Activated CD4-positive, alpha-beta T cell treated with anti-CD3 and anti-CD28 coated beads, Interleukin-2, amount 50 U/mL, for 24 hours (primary cell): ENCODE results near the gene KRT40.

Experiments
- DNase-seq, 2 donors: peaks; one replicate each; pipeline ENCODE4 v3.0.0-alpha.2; 2020; ENCODE audit warnings: low read depth in 1 of 2, low spot score in 1 of 2

The KRT40 gene

DNA sequence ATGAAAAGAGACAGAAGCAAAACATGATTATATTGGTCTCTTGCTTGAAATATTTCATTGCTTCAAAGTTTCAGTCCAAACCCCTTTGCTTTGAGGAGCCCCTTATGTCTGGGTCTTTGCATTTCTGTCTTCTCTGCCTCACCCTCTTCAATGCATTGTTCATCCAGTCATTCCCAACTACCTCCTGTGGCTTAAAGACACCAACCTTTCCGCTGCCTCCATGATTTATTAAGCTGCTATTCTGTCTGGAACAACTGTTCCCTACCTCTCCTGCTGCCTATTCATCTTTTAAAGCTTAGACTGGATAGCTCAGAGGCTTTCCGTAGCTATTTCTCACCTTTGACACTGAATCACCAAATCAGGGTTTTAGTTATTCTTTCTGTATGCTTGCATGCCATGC, 13.2 kb upstream of the KRT40 start:
- no peak for DNase-seq

DNA sequence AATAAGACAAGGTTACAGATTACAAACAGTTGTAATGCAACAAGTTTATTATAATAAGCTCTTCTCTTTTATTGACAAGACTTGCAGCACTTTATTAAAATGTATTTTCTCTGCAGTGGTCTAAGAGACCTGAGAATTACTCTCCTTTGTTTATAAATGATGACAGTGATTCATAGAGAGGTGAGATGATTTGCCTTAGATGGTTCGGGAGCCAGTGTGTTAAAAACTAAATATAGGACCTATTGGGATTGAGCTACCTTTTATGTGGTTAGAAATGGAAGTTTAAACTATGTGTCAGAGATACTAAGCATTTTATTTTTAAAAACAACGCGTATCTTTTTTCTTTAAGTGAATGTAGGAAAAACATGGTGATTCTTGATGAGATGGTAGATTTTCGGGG, 12.7 kb upstream of the KRT40 start:
- DNase-seq: no peak

DNA sequence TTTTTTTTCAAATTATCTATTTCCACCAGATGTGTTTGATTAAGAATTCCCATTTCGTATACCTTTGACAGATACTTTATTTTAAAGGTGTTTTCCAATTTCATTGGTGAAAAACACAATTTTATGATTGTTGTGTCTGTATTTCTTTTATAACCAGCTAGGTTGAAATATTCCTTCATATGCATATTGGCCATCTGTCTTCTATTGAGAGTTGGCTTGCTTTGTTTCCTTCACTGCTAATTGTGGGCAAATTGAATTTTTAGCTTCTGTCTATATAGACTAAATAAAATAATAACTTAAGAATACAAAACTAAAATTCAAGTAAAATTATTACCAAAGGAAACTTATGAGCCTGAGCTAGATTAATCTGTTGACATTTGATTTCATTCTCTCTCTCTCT, 11.0 kb upstream of the KRT40 start:
- no peak for DNase-seq

DNA sequence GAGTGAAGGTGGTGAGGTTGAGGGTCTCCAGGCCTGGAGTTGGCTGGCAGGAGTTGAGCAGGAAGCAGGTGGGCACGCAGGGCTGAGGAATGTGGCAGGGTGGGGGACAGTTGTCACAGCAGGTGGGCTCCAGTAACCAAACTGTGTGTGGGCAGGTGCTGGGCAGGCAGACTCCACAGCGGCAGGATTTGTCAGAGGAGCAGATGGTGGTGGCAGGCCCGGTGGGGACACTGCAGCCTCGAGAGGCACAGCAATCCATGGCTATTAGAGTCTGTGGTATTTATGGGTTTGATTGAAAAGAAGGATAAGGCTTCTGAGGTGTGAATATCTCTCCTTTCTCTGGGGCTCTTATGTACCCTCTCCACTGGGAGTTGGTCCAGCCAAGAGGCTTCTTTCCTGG, 9.7 kb upstream of the KRT40 start, which contains the start of gene KRTAP3-3:
TSS of gene KRTAP3-3 (minus strand) at position 326 of the 400 bp plus-strand sequence. CDS start at position 259, 67 bp downstream.
- no peak for DNase-seq

DNA sequence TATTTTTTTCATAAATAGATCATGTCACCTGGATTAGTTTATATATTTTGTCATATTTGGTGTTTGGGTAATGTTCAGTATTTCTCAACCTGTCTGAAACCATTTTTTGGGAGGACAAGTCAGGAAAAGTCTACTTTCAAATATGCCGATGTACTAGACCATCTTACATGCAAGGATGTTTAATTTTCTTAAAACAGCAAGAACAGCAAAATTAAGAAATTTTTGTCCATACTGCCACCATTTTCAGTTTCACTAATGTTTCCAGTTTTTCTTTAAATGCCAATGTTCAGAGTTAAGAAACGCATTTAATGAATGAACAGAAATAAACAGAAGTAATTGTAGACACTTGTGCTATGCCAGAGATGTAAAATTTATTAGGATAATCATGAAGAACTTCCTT, 9.0 kb upstream of the KRT40 start:
- DNase-seq: no peak

DNA sequence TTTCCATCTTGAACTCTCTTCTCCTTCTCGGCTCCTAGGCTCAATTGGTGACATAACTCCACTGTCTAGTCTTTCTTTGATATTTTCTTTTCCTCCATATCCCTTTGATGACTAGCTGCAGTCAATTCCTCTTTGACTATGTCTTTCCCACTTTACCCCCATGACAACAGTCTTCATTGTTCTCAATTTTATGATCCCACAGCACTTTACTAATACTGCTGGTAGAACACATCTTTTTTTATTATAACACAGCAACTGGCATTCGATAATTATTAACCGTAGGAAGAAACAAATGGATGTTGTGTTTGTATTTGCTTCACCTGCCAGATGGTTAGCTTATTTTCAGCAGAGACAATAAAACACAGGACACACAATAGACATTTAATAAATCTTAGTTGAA, 8.5 kb upstream of the KRT40 start:
- DNase-seq: no peak

DNA sequence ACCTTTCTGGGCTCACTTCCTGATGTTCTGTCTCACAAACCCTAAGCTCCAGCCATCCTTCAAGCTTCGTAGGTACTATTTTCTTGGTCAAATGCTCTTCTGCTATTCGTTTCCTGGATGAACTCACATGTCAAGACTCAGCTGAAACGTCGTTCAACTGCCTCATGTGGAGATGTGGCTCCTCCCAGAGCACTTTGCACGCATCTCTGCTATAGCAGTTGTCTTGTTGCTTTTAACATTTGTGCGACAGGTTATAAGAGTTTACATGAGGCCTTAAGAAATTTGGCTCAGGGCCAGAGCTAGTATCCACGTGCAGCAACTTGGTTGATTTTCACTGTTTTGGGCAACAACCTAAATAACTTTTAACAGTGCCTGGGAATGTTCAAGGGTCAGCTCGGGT, 2.8 kb upstream of the KRT40 start:
- DNase-seq: no peak

DNA sequence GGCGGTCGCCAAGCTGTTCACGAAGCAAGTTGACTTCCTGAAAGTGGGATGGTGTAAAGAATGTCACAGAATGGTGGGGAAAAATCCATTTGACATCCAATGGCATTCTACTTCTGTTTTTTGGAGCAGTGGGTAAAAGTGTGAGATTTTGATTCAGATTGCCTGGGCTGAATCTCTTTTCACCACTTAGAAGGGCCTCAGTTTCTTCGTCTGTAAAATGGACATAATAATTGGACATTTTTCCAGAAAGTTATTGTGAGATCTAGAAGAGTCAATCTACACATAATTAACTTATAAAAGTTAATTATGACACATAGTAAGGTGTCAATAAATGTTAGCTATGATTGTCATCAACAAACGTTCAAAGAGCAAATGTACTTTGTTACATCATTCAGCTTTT, 3.0 kb downstream of the KRT40 start:
- DNase-seq: no peak

DNA sequence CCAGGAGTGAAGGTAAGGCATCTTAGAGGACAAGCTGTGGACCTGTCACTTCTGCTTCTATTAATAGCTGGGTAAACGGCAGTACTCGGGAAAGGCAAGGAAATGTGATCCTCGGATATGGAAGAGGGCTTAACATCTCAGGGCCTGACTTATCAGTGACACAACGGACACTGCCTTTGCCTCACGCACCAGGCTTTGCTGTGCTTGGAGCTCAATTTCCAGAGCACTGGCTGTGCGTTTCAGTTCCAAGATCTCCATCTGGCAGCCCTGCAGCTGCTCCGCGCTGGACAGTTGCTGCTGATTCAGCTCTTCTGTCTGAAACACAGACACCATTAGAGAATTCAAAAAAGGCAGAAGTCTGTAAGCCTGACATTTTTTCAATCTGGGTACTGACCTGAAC, 3.5 kb downstream of the KRT40 start:
- no peak for DNase-seq

DNA sequence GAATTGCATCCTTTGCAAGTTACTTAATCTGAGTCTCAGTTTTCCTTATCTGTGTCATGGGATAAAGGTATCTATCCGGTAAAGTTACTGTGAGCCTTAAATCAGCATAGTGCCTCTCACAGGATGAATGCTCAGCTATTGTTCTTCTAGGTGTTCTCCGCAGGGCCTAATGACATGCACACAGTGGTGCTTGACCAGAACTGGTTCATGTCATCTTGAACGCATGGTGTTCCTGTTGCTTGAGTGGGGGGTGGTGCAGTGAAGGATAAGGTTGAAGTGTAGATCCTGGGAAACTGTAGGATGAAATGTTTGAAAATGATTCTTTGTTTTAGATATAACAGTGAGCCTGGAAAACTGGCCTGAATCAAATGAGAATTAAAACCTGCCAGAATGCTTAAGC, 4.0 kb downstream of the KRT40 start:
- no peak for DNase-seq

DNA sequence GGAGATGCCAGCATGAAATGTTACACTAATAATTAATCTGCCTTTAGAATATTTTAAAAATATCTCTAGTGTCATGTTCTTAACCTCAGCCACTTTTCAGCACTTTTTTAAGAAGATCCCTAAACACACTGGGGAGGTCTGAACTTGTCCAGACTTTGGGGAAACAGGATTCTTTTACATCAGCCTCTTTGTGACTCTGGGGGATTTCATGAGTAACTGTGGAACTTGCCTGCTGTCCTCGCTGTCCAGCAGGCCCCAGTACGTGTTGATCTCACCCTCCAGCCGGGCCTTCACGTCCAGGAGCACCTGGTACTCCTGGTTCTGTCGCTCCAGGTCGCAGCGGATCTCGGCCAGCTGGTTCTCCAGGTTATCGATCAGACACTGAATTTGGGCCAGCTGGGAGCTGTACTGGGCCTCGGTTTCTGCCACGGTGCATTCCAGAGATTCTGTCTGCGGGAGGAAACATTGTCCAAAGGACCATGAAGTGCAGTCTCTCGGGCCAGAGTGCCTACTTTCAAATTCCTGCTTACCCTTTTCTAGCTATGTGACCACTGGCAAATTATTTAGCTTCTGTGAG, 5.5 kb downstream of the KRT40 start:
- no peak for DNase-seq

DNA sequence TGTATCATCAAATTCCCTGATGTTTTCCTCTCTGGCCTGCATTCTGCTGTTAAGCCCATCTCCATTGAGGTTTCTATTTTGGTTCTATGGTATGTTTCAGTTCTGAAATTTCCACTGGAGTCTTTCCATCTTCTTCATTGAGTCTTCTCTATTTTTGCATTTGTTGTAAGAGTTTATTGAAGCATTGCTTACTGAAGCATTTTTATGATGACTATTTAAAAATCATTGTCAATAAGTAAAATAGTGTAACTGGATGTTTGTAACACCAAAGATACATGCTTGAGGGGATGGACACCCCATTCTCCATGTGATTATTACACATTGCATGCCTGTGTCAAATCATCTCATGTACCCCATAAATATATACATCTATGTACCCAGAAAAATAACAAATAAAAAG, 8.6 kb downstream of the KRT40 start:
- DNase-seq: no peak

DNA sequence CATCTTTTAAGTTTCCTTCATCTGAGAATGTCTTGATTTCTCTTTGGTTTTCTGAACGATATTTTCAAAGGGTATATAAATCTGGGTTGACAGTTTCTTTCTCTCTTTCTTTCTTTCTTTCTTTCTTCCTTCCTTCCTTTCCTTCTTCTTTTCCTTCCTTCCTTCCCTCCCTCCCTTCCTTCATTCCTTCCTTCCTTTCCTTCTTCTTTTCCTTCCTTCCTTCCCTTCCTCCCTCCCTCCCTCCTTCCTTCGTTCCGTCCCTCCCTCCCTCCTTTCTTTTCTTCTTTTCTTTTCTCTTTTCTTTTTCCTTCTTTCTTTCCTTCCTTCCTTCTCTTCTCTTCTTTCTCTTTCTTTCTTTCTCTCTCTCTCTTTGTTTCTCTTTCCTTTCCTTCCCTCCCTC, 9.8 kb downstream of the KRT40 start:
- no peak for DNase-seq

DNA sequence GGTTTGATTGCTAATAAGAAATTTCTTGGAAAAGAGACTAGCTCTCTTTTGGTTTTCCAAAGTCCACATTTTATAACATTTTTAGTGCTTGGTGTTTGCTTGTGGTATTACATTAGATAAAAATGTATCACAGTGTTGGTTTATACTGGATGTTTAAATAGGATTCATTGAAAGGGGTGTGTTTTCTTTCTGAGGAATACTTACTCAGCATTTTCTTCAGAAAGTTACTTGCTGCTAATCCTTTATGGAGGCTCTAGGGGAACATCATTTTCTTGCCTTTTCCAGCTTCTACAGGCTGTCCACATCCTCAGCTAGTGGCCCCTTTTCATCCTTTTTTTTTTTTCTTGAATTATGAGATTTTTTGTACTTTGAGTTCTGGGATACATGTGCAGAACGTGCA, 16.5 kb downstream of the KRT40 start:
- DNase-seq: no peak

DNA sequence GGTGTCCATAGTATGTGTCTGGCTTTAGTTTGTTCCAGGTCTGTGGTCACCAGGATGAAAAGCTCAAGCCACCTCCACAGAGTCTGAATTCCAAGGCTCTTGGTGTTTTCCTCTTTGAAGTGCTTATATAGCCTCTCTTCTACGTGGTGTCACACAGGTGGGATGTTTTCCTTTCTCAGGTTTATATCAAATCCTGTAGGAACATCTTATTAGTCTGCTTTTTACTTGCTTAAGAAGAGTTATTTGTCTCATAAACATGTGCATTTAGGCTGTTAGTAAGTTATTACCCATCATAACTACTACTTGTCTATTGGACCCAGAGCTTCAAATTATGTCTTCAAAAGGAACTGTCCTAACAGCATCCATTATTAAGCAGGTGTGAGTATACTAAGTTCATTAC, 17.3 kb downstream of the KRT40 start, which contains the start of gene KRT39:
TSS of gene KRT39 (minus strand) at position 101 of the 400 bp plus-strand sequence. CDS start at position 9, 92 bp downstream.
- DNase-seq: no peak

DNA sequence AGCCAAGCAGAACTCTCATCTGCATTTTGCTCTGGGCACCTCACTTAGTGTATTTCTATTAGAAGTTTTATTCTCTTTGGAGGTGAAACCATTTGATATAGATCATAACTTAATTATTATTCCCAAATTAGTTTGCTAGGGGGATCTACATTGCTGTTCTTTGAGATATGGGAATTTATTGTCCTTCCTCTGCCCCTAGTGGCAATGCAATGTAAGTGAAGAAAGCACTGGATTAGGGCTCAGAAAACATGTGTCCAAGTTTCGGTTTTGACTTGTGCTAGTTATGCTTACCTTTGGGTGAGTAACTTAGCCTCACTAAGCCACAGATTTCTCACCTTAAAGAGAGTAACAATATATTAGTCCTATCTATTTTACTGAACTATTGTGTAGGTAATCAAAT, 20.3 kb downstream of the KRT40 start:
- DNase-seq: no peak

DNA sequence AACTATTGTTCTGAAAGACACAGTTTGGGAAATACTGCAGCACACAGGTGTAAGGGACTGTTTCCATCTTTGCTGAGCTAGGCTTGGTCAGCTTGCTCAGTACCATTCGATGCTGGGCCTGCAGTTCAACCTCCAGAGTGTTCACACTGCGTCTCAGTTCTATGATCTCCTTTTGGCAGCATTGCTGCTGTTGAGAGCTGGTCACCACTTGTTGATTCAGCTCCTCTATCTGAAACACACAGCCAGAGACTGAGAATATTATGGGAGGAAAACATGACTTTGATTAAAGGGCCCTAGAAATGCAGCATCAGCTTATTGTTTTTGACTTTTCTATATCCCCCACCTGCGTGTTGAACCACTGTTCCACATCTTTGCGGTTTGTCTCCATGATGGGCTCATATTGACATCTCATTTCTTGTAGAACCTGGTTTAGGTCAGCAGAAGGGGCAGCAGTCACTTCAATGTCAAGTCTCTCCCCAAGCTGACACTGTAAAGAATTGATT, 22.0 kb downstream of the KRT40 start:
- DNase-seq: no peak

DNA sequence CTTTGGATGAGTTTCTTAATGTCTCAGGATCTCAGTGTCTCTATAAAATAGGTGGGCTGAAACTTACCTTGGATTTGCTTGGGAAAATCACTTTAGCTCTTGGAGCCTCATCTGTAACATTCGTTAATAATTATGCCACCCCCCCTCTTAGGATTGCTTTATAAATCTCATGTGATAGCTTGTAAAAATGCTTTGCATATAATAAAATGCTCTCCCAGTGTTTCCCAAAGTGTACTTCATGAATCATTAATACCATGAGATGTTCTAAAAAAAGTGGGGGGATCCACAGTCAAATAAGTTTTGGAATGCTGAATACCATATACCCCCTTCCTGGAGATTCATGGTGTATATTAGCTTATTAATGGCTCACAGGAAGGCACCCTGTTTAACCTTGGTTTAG, 22.5 kb downstream of the KRT40 start:
- DNase-seq: no peak

DNA sequence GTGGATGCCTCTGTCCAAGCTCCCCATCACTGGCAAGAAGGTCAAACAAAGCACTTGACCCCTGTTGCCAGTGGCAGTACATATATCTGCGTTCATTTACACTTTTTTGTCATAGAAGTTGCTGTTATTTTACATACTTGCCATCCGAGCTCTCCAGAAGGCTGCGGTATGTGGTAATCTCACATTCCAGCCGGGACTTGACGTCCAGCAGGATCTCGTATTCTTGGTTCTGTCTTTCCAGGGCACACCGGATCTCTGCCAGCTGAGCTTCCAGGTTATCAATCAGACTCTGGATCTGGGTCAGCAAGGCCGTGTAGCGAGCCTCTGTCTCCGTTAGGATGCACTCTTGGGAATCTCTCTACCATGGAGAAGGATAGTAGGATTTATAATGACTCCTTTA, 24.0 kb downstream of the KRT40 start:
- DNase-seq: no peak

DNA sequence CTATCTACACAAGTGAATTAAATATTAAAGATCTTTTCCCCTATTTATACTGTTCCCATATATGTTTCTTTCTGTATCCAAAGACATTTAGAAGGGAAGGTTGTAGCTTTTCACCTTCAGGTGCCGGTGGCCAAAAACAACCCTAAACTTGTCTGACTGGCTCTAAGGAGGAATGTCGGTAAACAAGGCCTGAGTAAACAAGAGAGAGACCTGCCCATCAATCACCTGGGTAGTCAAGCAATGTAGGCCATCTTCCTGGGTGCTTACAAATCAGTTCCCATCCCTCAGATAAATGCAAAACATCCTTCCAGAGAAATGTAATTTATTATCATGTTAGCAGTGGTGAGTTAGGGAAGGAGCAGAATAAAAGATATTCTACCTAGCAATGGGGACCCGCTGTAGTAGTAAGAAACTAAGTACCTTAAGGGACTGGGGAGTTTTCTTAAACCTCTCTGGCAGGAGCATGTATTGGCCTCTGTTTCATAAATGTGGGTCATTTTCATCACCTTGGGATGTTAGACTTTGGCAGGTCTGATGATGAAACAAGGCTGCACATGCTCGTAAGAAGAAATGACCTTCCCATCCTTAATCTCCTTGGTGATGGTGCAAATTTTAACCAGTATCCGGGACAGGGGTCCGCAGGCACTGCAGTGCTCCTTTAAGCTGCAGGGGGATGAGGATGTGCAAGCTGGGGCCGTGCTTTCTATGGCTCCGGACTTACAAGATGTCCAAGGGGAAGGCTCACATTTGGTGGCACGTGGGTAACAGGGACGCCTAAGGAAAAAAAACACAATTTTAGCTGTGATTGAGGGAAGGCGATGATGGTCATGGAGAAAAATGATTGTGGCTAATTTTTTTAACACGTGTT, 25.8 kb downstream of the KRT40 start:
- no peak for DNase-seq

DNA sequence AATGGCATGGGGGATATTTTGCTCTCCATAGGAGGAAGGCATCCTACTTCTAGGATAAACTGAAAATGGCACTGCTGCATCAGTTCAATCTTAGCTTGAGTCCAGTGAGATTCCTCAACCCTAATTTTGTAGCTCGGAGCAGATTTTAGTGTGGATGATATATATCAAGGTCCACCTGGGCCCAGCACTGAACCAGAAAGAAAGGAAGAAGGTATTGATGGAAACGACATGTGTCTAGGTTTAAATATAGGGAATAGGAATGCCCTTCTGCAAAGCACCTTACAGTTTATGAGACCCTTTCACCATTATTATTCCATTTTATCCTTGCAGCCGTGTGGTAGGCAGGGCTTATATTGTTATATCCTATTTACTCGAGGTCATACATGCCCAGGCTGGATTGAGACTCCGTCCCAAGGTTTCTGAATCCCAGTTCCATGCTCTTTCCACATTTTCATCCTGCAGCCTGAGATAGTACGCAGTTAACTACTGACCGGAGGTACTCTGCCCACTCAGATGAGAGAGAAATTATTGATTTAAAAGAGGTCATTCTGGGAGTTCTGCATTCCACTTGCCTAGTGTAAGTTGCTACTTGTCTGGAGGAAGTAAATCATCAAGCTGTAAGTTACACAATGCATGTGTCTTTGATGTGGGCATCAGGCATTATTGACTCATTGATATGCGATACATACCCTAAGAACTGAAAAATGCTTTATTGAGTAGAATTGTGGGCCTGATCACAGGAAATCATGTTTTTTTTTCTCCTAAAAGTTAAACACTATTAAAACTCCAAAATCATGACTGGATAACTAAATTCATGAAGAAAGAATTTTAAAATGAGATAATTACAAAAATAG, 27.5 kb downstream of the KRT40 start:
- no peak for DNase-seq

DNA sequence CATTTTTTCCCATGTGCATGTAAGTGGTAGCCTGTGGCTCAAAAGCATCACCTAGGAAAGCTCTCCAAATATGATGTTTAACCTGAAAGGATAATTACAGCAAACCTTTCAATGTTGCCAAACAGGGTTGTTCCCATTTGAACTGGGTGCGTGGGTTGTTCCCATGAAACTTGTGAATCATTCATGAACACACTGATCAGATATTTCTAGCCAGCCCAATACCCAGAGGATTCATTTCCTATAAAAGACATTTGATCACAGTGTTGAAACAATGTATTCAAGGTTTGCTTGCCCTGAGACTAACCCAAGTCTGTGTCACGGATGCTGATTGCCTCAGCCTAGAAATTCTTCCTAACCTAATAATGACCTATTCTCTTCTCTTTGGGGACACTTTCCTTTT, 30.2 kb downstream of the KRT40 start:
- DNase-seq: no peak
